Kidney epithelial cell (primary cell): ENCODE data around the gene KRTAP20-4. TPM values are rescaled to one million over a fixed set of nuclear protein-coding genes. Genes with fewer than 3 reads are reported as not detected.

ENCODE experiments used
- DNase-seq: peaks from one replicate; pipeline ENCODE4 v3.0.0-alpha.2; 2010; ENCODE audit warnings: low read depth
- H3K27me3 ChIP-seq: 2 replicates; pipeline ENCODE4 v1.6.0; 2011; ENCODE audit warnings: low read length; ENCODE audit not compliant: control insufficient read depth, insufficient read depth
- H3K36me3 ChIP-seq: 2 replicates; pipeline ENCODE4 v1.5.1; 2011; ENCODE audit warnings: low read length; ENCODE audit not compliant: control insufficient read depth, insufficient read depth
- H3K4me3 ChIP-seq: 2 replicates; pipeline ENCODE4 v1.5.1; 2011; ENCODE audit warnings: low read depth, mild to moderate bottlenecking, control low read depth, low read length
- total RNA-seq: library from RNA; depleted of rRNA; stranded (reverse); fragments of >200 nt; gene quantifications from 2 replicates; pipeline ENCODE4 v1.2.3, GENCODE V29; 2015
- TF ChIP-seq, protein P1 (sequence below): IDR thresholded peaks from 2 replicates; pipeline ENCODE4 v1.5.1; 2011; ENCODE audit warnings: mild to moderate bottlenecking, moderate library complexity, low read length, control low read depth, inconsistent platforms; ENCODE audit not compliant: insufficient read depth, poor library complexity, severe bottlenecking

The KRTAP20-4 gene
- total RNA-seq, 1 donor from 2014 or later = not detected

- no peak for DNase-seq
- TF ChIP-seq, protein P1, sequence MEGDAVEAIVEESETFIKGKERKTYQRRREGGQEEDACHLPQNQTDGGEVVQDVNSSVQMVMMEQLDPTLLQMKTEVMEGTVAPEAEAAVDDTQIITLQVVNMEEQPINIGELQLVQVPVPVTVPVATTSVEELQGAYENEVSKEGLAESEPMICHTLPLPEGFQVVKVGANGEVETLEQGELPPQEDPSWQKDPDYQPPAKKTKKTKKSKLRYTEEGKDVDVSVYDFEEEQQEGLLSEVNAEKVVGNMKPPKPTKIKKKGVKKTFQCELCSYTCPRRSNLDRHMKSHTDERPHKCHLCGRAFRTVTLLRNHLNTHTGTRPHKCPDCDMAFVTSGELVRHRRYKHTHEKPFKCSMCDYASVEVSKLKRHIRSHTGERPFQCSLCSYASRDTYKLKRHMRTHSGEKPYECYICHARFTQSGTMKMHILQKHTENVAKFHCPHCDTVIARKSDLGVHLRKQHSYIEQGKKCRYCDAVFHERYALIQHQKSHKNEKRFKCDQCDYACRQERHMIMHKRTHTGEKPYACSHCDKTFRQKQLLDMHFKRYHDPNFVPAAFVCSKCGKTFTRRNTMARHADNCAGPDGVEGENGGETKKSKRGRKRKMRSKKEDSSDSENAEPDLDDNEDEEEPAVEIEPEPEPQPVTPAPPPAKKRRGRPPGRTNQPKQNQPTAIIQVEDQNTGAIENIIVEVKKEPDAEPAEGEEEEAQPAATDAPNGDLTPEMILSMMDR = no peak
- H3K27me3 ChIP-seq = no peaks in the 10 kb centered on the region
- H3K4me3 ChIP-seq = no peak overlapping the region
- H3K36me3 ChIP-seq = no peaks in the 10 kb centered on the region
Observed at GRCh38 chr21:30668776-30669175, 48.3 kb downstream of the KRTAP20-4 start.

Other genes starting within 250 kb of the KRTAP20-4 start
- not detected in 2 replicates for gene KRTAP13-2, start 248.4 kb upstream of the KRTAP20-4 start, total RNA-seq
- not detected in 2 replicates for gene KRTAP13-1, start 224.6 kb upstream of the KRTAP20-4 start, total RNA-seq
- not detected in 2 replicates for gene KRTAP13-3, start 194.7 kb upstream of the KRTAP20-4 start, total RNA-seq
- gene KRTAP13-4, start 190.4 kb upstream of the KRTAP20-4 start, total RNA-seq = not detected in 2 replicates
- not detected in 2 replicates for gene KRTAP15-1, start 180.4 kb upstream of the KRTAP20-4 start, total RNA-seq
- gene KRTAP19-1, start 140.3 kb upstream of the KRTAP20-4 start, total RNA-seq = not detected in 2 replicates
- not detected in 2 replicates for gene KRTAP19-2, start 133.2 kb upstream of the KRTAP20-4 start, total RNA-seq
- not detected in 2 replicates for gene KRTAP19-3, start 128.6 kb upstream of the KRTAP20-4 start, total RNA-seq
- not detected in 2 replicates for gene KRTAP19-4, start 123.5 kb upstream of the KRTAP20-4 start, total RNA-seq
- gene KRTAP19-5, start 118.5 kb upstream of the KRTAP20-4 start, total RNA-seq = not detected in 2 replicates
- not detected in 2 replicates for gene KRTAP19-6, start 78.8 kb upstream of the KRTAP20-4 start, total RNA-seq
- gene KRTAP19-7, start 59.3 kb upstream of the KRTAP20-4 start, total RNA-seq = not detected in 2 replicates
- gene KRTAP22-2, start 30.2 kb upstream of the KRTAP20-4 start, total RNA-seq = not detected in 2 replicates
- gene KRTAP6-3, start 28.2 kb upstream of the KRTAP20-4 start, total RNA-seq = not detected in 2 replicates
- gene KRTAP6-2, start 21.7 kb upstream of the KRTAP20-4 start, total RNA-seq = not detected in 2 replicates
- gene KRTAP22-1, start 19.5 kb upstream of the KRTAP20-4 start, total RNA-seq = not detected in 2 replicates
- gene KRTAP6-1, start 6.7 kb upstream of the KRTAP20-4 start, total RNA-seq = not detected in 2 replicates
- not detected in 2 replicates for gene KRTAP20-1, start 4.2 kb upstream of the KRTAP20-4 start, total RNA-seq
- not detected in 2 replicates for gene KRTAP20-2, start 14.6 kb downstream of the KRTAP20-4 start, total RNA-seq
- gene KRTAP20-3, start 22.2 kb downstream of the KRTAP20-4 start, total RNA-seq = not detected in 2 replicates
- gene KRTAP21-3, start 98.2 kb downstream of the KRTAP20-4 start, total RNA-seq = not detected in 2 replicates
- gene KRTAP21-2, start 126.6 kb downstream of the KRTAP20-4 start, total RNA-seq = not detected in 2 replicates
- not detected in 2 replicates for gene KRTAP21-1, start 134.8 kb downstream of the KRTAP20-4 start, total RNA-seq
- not detected in 2 replicates for gene KRTAP8-1, start 192.6 kb downstream of the KRTAP20-4 start, total RNA-seq
- not detected in 2 replicates for gene KRTAP7-1, start 209.1 kb downstream of the KRTAP20-4 start, total RNA-seq